GM23338 (cell line): Measurements from ENCODE around the gene C16orf78. TPM values are rescaled to one million over a fixed set of nuclear protein-coding genes. Genes with fewer than 3 reads are reported as not detected.

Experiments
- ATAC-seq: fragments of 200-7000 bp; cut with Tn5 transposase; 3 replicates; pipeline ENCODE4 v1.9.1; 2020
- DNase-seq: peaks from one replicate; pipeline ENCODE4 v3.0.0-alpha.2; 2015; ENCODE audit warnings: low spot score
- H2AFZ ChIP-seq: fragments of 200-600 bp; sonication (generic); 2 replicates; pipeline ENCODE4 v1.8.0; 2016; ENCODE audit warnings: antibody characterized with exemption, mild to moderate bottlenecking, moderate library complexity
- H3F3A ChIP-seq: fragments of 200-600 bp; sonication (generic); replicated peaks from 2 replicates; pipeline ENCODE4 v1.8.0; 2017; ENCODE audit warnings: antibody characterized with exemption, mixed run types, low read depth
- H3K27ac ChIP-seq: fragments of 200-600 bp; sonication (generic); 2 replicates; pipeline ENCODE4 v1.6.1; 2016; ENCODE audit warnings: low read depth
- H3K27me3 ChIP-seq: fragments of 200-600 bp; sonication (generic); 2 replicates; pipeline ENCODE4 v1.8.0; 2016; ENCODE audit warnings: mild to moderate bottlenecking, mixed run types, moderate library complexity; ENCODE audit not compliant: insufficient read depth
- H3K36me3 ChIP-seq: fragments of 200-600 bp; sonication (generic); 2 replicates; pipeline ENCODE4 v1.8.0; 2016; ENCODE audit warnings: mild to moderate bottlenecking; ENCODE audit not compliant: insufficient read depth
- H3K4me1 ChIP-seq: fragments of 200-600 bp; sonication (generic); 2 replicates; pipeline ENCODE4 v1.8.0; 2016; ENCODE audit warnings: mild to moderate bottlenecking, moderate library complexity; ENCODE audit not compliant: insufficient read depth
- H3K4me2 ChIP-seq: fragments of 200-600 bp; sonication (generic); 2 replicates; pipeline ENCODE4 v1.7.1; 2017; ENCODE audit warnings: mixed run types
- H3K4me3 ChIP-seq: fragments of 200-600 bp; sonication (generic); 2 replicates; pipeline ENCODE4 v1.6.1; 2016; ENCODE audit warnings: mixed run types
- H3K79me2 ChIP-seq: fragments of 200-600 bp; sonication (generic); replicated peaks from 2 replicates; pipeline ENCODE4 v1.8.0; 2017; ENCODE audit warnings: mild to moderate bottlenecking; ENCODE audit not compliant: insufficient read depth
- H3K9me2 ChIP-seq: fragments of 200-600 bp; sonication (generic); 2 replicates; pipeline ENCODE4 v1.8.0; 2017; ENCODE audit not compliant: insufficient read depth
- H4K20me1 ChIP-seq: fragments of 200-600 bp; sonication (generic); replicated peaks from 2 replicates; pipeline ENCODE4 v1.8.0; 2017; ENCODE audit warnings: mild to moderate bottlenecking; ENCODE audit not compliant: insufficient read depth
- H3K27ac Mint-ChIP-seq: 2 replicates; pipeline ENCODE4 v1.8.0; 2020; ENCODE audit warnings: inconsistent platforms, mild to moderate bottlenecking, moderate library complexity, mixed read lengths
- H3K27me3 Mint-ChIP-seq: 3 replicates; pipeline ENCODE4 v1.8.0; 2022; ENCODE audit warnings: low read depth, mild to moderate bottlenecking, moderate library complexity, mixed read lengths, inconsistent platforms; ENCODE audit not compliant: insufficient read depth, poor library complexity
- H3K36me3 Mint-ChIP-seq: 3 replicates; pipeline ENCODE4 v1.8.0; 2021; ENCODE audit warnings: low read depth, mild to moderate bottlenecking, inconsistent platforms, moderate library complexity, mixed read lengths
- H3K4me1 Mint-ChIP-seq: 3 replicates; pipeline ENCODE4 v1.8.0; 2020; ENCODE audit warnings: mild to moderate bottlenecking, inconsistent platforms, mixed read lengths
- H3K4me3 Mint-ChIP-seq: 3 replicates; pipeline ENCODE4 v1.8.0; 2021; ENCODE audit warnings: moderate library complexity, mild to moderate bottlenecking, inconsistent platforms, mixed read lengths
- H3K9me3 Mint-ChIP-seq: 3 replicates; pipeline ENCODE4 v1.8.0; 2020; ENCODE audit warnings: moderate library complexity, mild to moderate bottlenecking, inconsistent platforms, mixed read lengths
- EZH2 ChIP-seq: fragments of 200-600 bp; sonication (generic); IDR thresholded peaks from one replicate; pipeline ENCODE4 v1.8.0; 2017; ENCODE audit warnings: antibody characterized with exemption, mild to moderate bottlenecking, low read depth; ENCODE audit not compliant: unreplicated experiment
- EZH2phosphoT487 ChIP-seq: fragments of 200-600 bp; sonication (generic); IDR thresholded peaks from one replicate; pipeline ENCODE4 v1.8.1; 2018; ENCODE audit warnings: antibody characterized with exemption; ENCODE audit not compliant: unreplicated experiment
- POLR2AphosphoS5 ChIP-seq: IDR thresholded peaks from 2 replicates; pipeline ENCODE4 v1.6.1; 2016; ENCODE audit warnings: antibody characterized with exemption, low read depth
- REST ChIP-seq: IDR thresholded peaks from one replicate; pipeline ENCODE4 v1.6.1; 2018; ENCODE audit warnings: antibody characterized with exemption; ENCODE audit not compliant: unreplicated experiment
- ZNF114 ChIP-seq: fragments of 250-450 bp; sonication (Bioruptor Pico); IDR thresholded peaks from 2 replicates; pipeline ENCODE4 v1.5.0; 2020; ENCODE audit warnings: mild to moderate bottlenecking, moderate library complexity
- ZNF331 ChIP-seq: fragments of 250-450 bp; sonication (Bioruptor Pico); IDR thresholded peaks from 2 replicates; pipeline ENCODE4 v1.5.0; 2020; ENCODE audit warnings: low read depth, mild to moderate bottlenecking, moderate library complexity
- ZNF462 ChIP-seq: fragments of 250-450 bp; sonication (Bioruptor Pico); IDR thresholded peaks from 2 replicates; pipeline ENCODE4 v1.5.0; 2020; ENCODE audit warnings: mild to moderate bottlenecking, moderate library complexity
- polyA plus RNA-seq: library from polyadenylated mRNA; unstranded; fragments of >200 nt; fragmentation: Nextera tagmentation; extraction: Ambion mirVana; gene quantifications from 2 replicates; pipeline ENCODE4 v1.2.1, GENCODE V29; 2016
- total RNA-seq: library from RNA; depleted of rRNA; stranded (reverse); fragments of >200 nt; shearing (Covaris generic); gene quantifications from 2 replicates; pipeline ENCODE4 v1.2.3, GENCODE V29; 2014

The C16orf78 gene
- total and polyA plus RNA-seq, 2 experiments from 2014 or later, result not detected

- no peak for TF ChIP-seq ZNF462 (CRISPR knock-in tag)
Measured at GRCh38 chr16:49396206-49396720, 22.7 kb downstream of the C16orf78 start (continued).

GRCh38 chr16:49398761-49399160 lies 25.2 kb downstream of the C16orf78 start:
- Histone ChIP-seq H3K27ac (no peak overlapping the region), H3F3A (no peaks in the 10 kb centered on the region), H4K20me1 (no peaks in the 10 kb centered on the region), H3K79me2 (no peaks in the 10 kb centered on the region), H3K27me3 (no peaks in the 10 kb centered on the region), H3K9me2 (peaks cover 4% of the 10 kb centered on the region; the same call in 1 of the 2 replicates), H3K4me3 (no peak overlapping the region), H3K4me2 (no peak overlapping the region), H3K36me3 (no peaks in the 10 kb centered on the region), H3K4me1 (no peaks in the 10 kb centered on the region), H2AFZ (no peak overlapping the region)
- DNase-seq, result no peak
- Mint-ChIP-seq H3K4me1 (no peaks in the 10 kb centered on the region), H3K4me3 (no peak overlapping the region), H3K27me3 (peaks cover 5% of the 10 kb centered on the region), H3K36me3 (peaks cover 4% of the 10 kb centered on the region; the same call in 2 of the 3 replicates), H3K9me3 (peaks cover 7% of the 10 kb centered on the region), H3K27ac (no peak overlapping the region)
- no peak for ATAC-seq
- TF ChIP-seq POLR2AphosphoS5 (no peak), EZH2phosphoT487 (no peak), ZNF331 (CRISPR knock-in tag) (no peak), EZH2 (no peak), ZNF114 (CRISPR knock-in tag) (no peak), REST (no peak)
